CD4-positive, alpha-beta T cell treated with Interferon gamma for 1 hour (primary cell): Measurements from ENCODE around the gene FHAD1.
A peak's percentile ranks its signal among the peaks of the same experiment; 100 is the strongest.
"Not testable (repeated sequence)": the region's sequence is repeated elsewhere in the genome, so short reads cannot be mapped to it uniquely, and the experiment has no call there.

Experiments used
- DNase-seq: peaks from one replicate; pipeline ENCODE4 v3.0.0-alpha.2; 2020

FHAD1 gene

GRCh38 chr1:15381805-15382204, 134.8 kb downstream of the FHAD1 start:
- no peak for DNase-seq

- DNase-seq = no peak
These were observed 135.8 kb downstream of the FHAD1 start for GRCh38 chr1:15382601-15383518.

GRCh38 chr1:15383810-15384209, 136.8 kb downstream of the FHAD1 start:
- no peak for DNase-seq

- DNase-seq = no peak
These were observed 137.4 kb downstream of the FHAD1 start for GRCh38 chr1:15384301-15384901.

GRCh38 chr1:15385420-15385819, 138.4 kb downstream of the FHAD1 start:
- DNase-seq = no peak

- peak; percentile 13 for DNase-seq
These were observed 139.2 kb downstream of the FHAD1 start for GRCh38 chr1:15386164-15386749.

GRCh38 chr1:15388201-15388880, 141.3 kb downstream of the FHAD1 start:
- no peak for DNase-seq

GRCh38 chr1:15389828-15390227, 142.8 kb downstream of the FHAD1 start:
- DNase-seq = not testable (repeated sequence)

- DNase-seq = no peak
These were observed 143.6 kb downstream of the FHAD1 start for GRCh38 chr1:15390667-15391066.

- DNase-seq = no peak
These were observed 144.3 kb downstream of the FHAD1 start for GRCh38 chr1:15391366-15391765.

GRCh38 chr1:15393475-15394257, 146.6 kb downstream of the FHAD1 start:
- DNase-seq = no peak

GRCh38 chr1:15394258-15394690, 147.3 kb downstream of the FHAD1 start:
- no peak for DNase-seq

- no peak for DNase-seq
These were observed 150.2 kb downstream of the FHAD1 start for GRCh38 chr1:15397236-15397635.

GRCh38 chr1:15399710-15400109, 152.7 kb downstream of the FHAD1 start:
- no peak for DNase-seq

- DNase-seq = no peak
These were observed 153.6 kb downstream of the FHAD1 start for GRCh38 chr1:15400627-15401026.

- DNase-seq = no peak
These were observed 154.5 kb downstream of the FHAD1 start for GRCh38 chr1:15401391-15402055.

GRCh38 chr1:15402809-15403450, 155.9 kb downstream of the FHAD1 start:
- DNase-seq = no peak

- no peak for DNase-seq
These were observed 157.0 kb downstream of the FHAD1 start for GRCh38 chr1:15403962-15404580.

GRCh38 chr1:15405106-15405850, 158.3 kb downstream of the FHAD1 start:
- DNase-seq = no peak
